NCI-H2107 (cell line): ENCODE data around the gene SAMD9.
"Not testable (repeated sequence)": the region's sequence is repeated elsewhere in the genome, so short reads cannot be mapped to it uniquely, and the experiment has no call there.

Experiments used
- DNase-seq: peaks from one replicate; lab custom pipeline; 2025; lab: John Stamatoyannopoulos, UW

The SAMD9 gene

DNA sequence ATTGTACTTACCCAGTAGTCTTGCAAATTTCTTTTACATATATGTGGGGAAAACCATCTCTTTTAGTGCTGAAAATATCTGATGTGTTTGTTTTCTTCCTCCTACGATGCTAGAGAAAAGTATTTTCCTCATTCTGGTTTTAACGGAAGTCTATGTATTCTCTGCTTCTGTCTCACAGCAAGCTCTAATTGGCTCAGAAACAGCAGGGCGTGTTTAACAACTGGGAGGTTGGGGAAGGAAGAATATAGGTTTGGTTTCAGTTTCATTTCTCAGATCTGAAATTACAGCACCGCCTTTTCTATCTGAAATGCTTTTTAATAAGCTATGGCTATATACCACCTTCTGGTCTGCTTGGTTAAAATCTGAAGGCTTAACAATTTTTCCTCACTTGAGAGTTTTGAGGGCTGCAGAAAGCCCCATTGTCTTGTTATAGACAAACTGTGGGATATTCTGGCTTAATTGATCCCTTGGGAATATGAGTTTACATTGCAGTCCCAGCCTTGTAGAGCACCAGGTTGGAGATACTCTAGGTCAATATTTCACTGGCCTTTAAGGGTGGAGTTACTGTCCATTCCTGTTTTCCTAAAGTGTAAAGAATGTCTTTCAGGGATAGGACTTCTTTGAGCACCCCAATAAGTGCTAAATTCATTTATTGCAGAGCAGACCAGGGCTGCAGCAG, at the start of gene SAMD9:
Gene SAMD9 (minus strand): TSS at position 128 of the 679 bp plus-strand sequence. CDS start 11,882 bp downstream, outside the sequence.
- peak; percentile 79 for DNase-seq

- DNase-seq: no peak
Measured at GRCh38 chr7:93165447-93165846, 47.7 kb upstream of the SAMD9 start.

DNA sequence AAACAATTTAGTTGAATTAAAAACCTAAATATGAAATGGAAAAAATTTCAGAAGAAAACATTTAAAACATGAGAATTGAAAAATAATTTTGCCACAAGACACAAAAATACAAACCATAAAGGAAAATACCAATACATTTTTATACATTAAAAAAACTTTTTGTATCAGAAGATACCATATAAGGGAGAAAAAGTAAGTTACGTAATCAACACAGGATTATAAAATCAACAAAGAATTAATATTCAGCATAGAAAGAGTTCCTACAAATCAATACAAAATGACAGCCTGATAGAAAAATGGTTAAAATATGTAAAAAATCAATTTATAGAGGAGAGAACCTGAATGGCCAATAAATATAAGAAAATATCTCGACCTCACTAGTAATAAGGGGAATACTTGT, 47.0 kb upstream of the SAMD9 start:
- no peak for DNase-seq

DNA sequence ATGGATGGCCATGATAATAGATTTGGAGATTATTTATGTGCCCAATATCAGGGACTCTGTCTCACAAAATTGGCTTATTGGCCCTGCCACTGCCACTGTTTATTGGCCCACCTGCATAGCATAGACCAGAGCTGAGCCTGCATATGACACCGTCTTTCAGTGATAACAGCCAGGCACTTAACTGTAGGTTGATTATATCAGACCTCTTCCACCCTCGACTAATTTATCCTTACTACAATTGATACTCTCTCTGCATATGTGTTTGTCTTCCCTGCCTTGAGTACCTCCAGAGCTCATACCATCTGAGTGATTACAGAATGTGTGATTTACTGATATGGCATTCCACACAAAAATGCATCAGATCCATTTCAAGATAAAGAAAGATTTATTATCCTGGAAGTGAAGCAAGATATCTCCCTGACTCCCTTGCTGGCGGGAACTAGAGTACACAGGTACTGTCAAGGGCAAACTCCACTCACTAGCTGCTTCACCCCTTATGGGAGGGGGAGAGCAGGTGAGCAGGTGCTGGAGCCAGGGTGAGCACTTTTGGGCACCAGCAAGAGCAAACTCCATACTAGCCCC, 43.5 kb upstream of the SAMD9 start:
- no peak for DNase-seq

- no peak for DNase-seq
Measured at GRCh38 chr7:93160410-93160809, 42.6 kb upstream of the SAMD9 start.

DNA sequence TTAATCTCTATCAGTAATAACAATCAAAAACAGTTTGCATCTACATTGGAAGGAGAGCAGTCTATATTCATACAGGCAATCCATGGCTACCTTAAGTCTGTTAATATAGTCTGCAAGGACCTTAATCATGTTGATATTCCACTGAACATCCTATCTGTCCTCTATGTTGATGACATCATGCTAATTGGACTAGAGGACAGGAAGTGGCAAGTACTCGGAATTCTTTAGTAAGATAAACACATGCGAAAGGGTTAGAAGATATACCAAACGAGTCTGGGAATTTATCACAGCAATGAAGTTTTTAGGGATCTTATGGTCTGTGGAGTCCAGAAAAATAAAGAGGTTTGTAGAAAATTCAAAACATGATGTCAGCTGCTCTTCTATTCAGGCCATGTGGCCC, 41.7 kb upstream of the SAMD9 start:
- DNase-seq: no peak

- DNase-seq: no peak
Measured at GRCh38 chr7:93156884-93157283, 39.1 kb upstream of the SAMD9 start.

GRCh38 chr7:93150200-93150835, 32.5 kb upstream of the SAMD9 start:
- DNase-seq: no peak

DNA sequence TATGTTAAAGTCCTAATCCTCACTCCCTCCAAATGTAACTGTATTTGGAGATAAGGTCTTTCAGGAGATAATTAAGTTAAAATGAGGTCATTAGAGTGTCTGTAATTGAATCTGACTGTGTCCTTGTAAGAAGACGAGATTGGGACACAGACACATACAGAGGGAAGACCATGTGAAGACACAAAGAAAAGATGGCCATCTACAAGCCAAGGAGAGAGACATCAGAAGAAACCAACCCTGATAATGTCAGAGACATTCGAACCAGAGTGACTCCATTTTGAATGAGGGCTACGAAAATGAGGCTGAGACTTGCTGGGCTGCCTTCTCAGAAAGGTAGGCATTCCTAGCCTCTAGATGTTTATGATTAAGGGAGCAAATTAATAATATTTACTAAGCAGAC, 30.9 kb upstream of the SAMD9 start:
- no peak for DNase-seq

- no peak for DNase-seq
Measured at GRCh38 chr7:93148144-93148543, 30.4 kb upstream of the SAMD9 start, which contains the start of gene SAMD9L. SAMD9L (minus strand) TSS chr7:93148385; CDS start chr7:93135971, 12,414 bp downstream.

DNA sequence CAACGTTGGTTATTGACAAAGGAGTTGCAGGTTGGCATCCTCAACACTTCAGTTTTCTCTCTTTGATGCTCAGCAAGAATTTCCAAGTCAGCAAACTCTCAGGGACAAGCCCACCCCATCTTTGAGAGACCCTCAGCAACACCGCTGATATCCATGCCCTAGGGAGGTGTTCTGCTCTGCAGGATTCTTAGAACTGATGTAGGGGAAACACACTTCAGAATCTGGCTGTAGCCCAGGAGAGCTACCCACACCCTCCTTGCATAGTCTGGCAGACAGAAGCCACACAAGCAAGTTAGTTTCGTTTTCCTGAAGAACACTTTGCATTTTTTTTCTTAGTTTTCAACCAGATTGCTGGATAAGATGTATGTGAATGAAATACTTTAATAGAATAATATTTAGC, 29.6 kb upstream of the SAMD9 start:
- DNase-seq: no peak

- no peak for DNase-seq
Measured at GRCh38 chr7:93146472-93147141, 28.8 kb upstream of the SAMD9 start.

DNA sequence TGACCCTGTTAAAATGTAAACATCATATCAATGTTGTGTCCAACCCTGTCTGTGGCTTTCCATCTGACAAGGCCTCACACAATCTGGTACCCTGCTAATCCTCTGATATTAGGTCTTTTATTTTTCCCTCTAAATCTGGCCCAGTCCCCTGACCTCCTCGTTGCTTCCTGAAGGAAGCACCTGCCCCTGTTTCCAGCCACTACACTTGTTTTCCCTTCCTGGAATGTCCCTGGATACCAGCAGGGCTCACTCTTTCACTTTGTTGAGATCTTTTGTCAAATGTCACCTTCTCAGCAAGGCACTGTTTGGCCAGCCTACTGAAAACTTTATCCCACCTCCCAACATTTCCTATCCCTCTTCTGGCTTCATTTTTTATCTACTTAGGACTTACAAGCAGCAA, 28.3 kb upstream of the SAMD9 start:
- no peak for DNase-seq

DNA sequence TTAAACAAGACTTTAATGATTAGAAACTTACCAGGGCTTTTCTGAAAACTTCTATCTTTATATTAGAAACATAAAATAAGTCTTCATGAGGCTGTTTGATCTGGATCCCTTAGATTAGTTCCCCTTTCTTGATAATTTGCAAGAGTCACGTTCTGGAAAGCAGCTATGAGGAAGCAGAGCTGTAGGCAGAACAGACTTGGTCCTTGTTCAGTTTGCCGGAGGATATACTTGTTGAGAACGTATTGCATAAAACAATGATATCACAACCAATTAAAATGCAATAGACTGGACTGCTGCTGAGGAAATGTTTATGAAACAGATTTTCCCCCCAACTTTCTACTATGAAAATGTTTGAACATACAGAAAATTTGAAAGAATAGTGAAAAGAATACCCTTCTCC, 27.6 kb upstream of the SAMD9 start:
- DNase-seq: no peak

GRCh38 chr7:93142127-93142526, 24.3 kb upstream of the SAMD9 start:
- no peak for DNase-seq

DNA sequence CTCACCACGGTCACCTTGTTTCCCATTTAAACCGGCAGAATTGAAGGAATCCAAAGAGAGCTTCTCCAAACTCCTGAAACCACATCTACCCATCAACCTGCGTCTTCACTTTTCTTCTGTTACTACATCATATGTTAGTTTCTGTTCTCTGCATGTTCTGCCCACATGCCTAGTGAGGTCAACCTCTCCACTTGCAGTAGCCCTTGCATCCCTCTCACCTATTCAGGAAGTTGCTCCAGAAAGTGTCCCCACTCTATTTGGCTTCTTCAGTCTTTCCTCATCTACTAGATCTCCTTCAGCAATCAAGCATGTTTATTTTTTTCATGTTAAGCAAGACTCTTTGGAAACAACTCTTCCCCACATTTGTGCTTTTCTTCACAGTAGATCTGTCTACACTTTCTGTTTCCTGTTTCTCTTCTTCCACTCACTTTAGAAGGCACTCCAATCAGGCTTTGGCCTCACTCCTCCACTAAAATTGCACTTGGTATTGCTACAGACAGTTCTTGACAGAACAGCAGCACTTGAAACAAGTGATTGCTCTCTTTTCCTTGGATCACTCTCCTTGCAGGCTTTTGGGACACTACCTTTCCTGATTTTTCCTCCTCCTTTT, 22.9 kb upstream of the SAMD9 start:
- no peak for DNase-seq

- no peak for DNase-seq
Measured at GRCh38 chr7:93138576-93138975, 20.8 kb upstream of the SAMD9 start.

DNA sequence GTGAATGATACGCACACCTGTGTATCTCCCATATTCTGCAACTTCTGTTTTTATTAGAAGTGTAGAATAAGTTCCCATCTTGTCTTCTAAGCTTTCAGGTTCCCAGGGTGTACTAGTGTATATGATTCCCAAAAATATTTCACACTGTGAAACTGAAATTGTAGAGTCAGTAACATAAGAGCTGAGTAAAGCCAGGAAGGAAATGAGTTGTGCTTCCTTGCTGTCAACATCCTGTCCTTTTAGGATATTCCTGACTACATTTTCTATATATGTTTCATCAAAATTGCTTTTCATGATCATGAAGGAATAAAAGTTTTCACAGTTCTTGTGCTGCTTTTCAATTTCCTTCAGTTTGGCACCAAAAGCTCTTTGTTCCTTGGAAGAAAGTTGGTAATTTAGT, 15.2 kb upstream of the SAMD9 start:
- no peak for DNase-seq

DNA sequence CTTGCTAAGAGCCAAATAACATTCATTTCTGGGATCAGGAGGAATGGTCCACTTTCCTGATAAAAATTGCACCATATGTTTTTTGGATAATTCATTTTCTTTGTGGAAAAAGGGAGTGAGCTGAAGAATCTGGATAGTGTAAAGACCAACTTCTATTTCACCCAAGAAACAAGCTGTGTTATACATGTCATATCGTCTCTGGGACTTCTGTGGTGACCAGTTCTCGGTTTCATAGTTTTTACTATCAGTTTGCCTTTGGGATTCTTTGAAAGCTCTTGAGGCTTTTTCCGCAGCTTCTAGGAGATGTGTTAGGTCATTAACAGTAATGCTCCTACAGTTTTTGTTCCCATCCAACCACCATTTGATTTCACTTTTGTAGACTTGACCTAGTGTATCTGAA, 14.4 kb upstream of the SAMD9 start:
- DNase-seq: no peak

GRCh38 chr7:93126954-93127353, 9.2 kb upstream of the SAMD9 start:
- not testable (repeated sequence) for DNase-seq

- DNase-seq: not testable (repeated sequence)
Measured at GRCh38 chr7:93123532-93123931, 5.8 kb upstream of the SAMD9 start.
